Keratinocyte (primary cell): ENCODE results near the gene MBLAC1. TPM values are rescaled to one million over a fixed set of nuclear protein-coding genes. Genes with fewer than 3 reads are reported as not detected.

Experiments used
- DNase-seq: peaks from one replicate; pipeline ENCODE4 v3.0.0-alpha.2; 2011; ENCODE audit warnings: low read depth, missing footprints, low spot score
- FAIRE-seq: peaks from 2 replicates; lab custom pipeline; 2011; peaks lifted over from hg19 to GRCh38; lab: Jason Lieb, UNC
- H2AFZ ChIP-seq: 2 replicates; pipeline ENCODE4 v1.6.0; 2012; ENCODE audit warnings: low read length, control low read depth, inconsistent platforms; ENCODE audit not compliant: control insufficient read depth
- H3K27ac ChIP-seq: 2 replicates; pipeline ENCODE4 v1.5.1; 2011; ENCODE audit warnings: low read length; ENCODE audit not compliant: control insufficient read depth, insufficient read depth
- H3K27me3 ChIP-seq: 3 replicates; pipeline ENCODE4 v1.6.0; 2011; ENCODE audit warnings: low read length; ENCODE audit not compliant: control insufficient read depth, insufficient read depth; ENCODE audit errors: extremely low read depth
- H3K36me3 ChIP-seq, 2 experiments: 2 replicates in 1 of 2; 3 replicates in 1 of 2; pipeline ENCODE4 v1.5.1; 2011; ENCODE audit warnings: low read length in 2 of 2, mild to moderate bottlenecking in 1 of 2; ENCODE audit not compliant: control insufficient read depth in 2 of 2, insufficient read depth in 2 of 2; ENCODE audit errors: extremely low read depth in 1 of 2
- H3K4me1 ChIP-seq: 3 replicates; pipeline ENCODE4 v1.5.1; 2011; ENCODE audit warnings: low read length; ENCODE audit not compliant: control insufficient read depth, insufficient read depth; ENCODE audit errors: extremely low read depth
- H3K4me2 ChIP-seq: 3 replicates; pipeline ENCODE4 v1.6.0; 2011; ENCODE audit warnings: low read depth, low read length; ENCODE audit not compliant: control insufficient read depth, insufficient read depth; ENCODE audit errors: extremely low read depth
- H3K4me3 ChIP-seq, 3 experiments: fragments of 200-600 bp in 1 of 3; sonication (generic) in 1 of 3; 2 replicates in 2 of 3; 3 replicates in 1 of 3; pipeline ENCODE4 v1.5.1; 2011 to 2016; ENCODE audit warnings: low read length in 3 of 3, mild to moderate bottlenecking in 3 of 3, control low read depth in 2 of 3, inconsistent platforms in 1 of 3, low read depth in 1 of 3, mixed read lengths in 1 of 3, mixed run types in 1 of 3, moderate library complexity in 1 of 3; ENCODE audit not compliant: control insufficient read depth in 2 of 3, insufficient read depth in 2 of 3; ENCODE audit errors: extremely low read depth in 1 of 3
- H3K79me2 ChIP-seq: 2 replicates; pipeline ENCODE4 v1.6.0; 2012; ENCODE audit warnings: low read length; ENCODE audit not compliant: control insufficient read depth, insufficient read depth
- H3K9ac ChIP-seq: 3 replicates; pipeline ENCODE4 v1.6.0; 2011; ENCODE audit warnings: low read length; ENCODE audit not compliant: control insufficient read depth, insufficient read depth; ENCODE audit errors: extremely low read depth
- H3K9me1 ChIP-seq: 3 replicates; pipeline ENCODE4 v1.6.0; 2011; ENCODE audit warnings: low read length; ENCODE audit not compliant: control insufficient read depth, insufficient read depth; ENCODE audit errors: extremely low read depth
- H3K9me3 ChIP-seq: 2 replicates; pipeline ENCODE4 v1.5.1; 2012; ENCODE audit warnings: low read depth, low read length; ENCODE audit not compliant: control insufficient read depth
- H4K20me1 ChIP-seq: 3 replicates; pipeline ENCODE4 v1.6.0; 2011; ENCODE audit warnings: low read length; ENCODE audit not compliant: control insufficient read depth, insufficient read depth; ENCODE audit errors: extremely low read depth
- EZH2 ChIP-seq: IDR thresholded peaks from one replicate; pipeline ENCODE4 v1.6.1; 2012; ENCODE audit warnings: inconsistent platforms, mild to moderate bottlenecking, low read length, moderate library complexity
- dilution Hi-C: fragments of 300-500 bp; cut with MboI; formaldehyde crosslinking; loops from one replicate; pipeline ENCODE4 v1.7.0; 2020; ENCODE audit warnings: low sequenced_read_pairs; ENCODE audit not compliant: extremely low pct_ligation_motif_present
- polyA plus RNA-seq, 5 experiments: library from polyadenylated mRNA; depleted of rRNA in 3 of 5; stranded (reverse) in 3 of 5; stranded (forward) in 1 of 5; unstranded in 1 of 5; fragments of >200 nt; gene quantifications; 1 replicate in 1 of 5; 2 replicates in 3 of 5; 3 replicates in 1 of 5; pipeline versions ENCODE4 v1.2.1 to v1.2.3, GENCODE V29; 2011 to 2012; ENCODE audit warnings: missing spikeins in 2 of 5, low read depth in 1 of 5, low replicate concordance in 1 of 5
- TF ChIP-seq, protein P1 (sequence below), 3 experiments: IDR thresholded peaks in 1 of 3; conservative IDR thresholded peaks in 1 of 3; optimal IDR thresholded peaks in 1 of 3; 2 replicates in 2 of 3; 3 replicates in 1 of 3; pipeline versions ENCODE3 to v1.5.1; 2011; ENCODE audit warnings: low read length in 3 of 3, mild to moderate bottlenecking in 3 of 3, moderate library complexity in 2 of 3, control low read depth in 1 of 3, inconsistent platforms in 1 of 3; ENCODE audit not compliant: insufficient read depth in 2 of 3; ENCODE audit errors: extremely low read depth in 1 of 3

Gene MBLAC1
- polyA plus RNA-seq, 1 donor (not counting 4 experiments of a cell fraction or from before 2014, with no cell fraction given) = 0.21 TPM

GRCh38 chr7:100152937-100153666 is 26.3 kb downstream of the MBLAC1 start:
- TF ChIP-seq EZH2 = no peak
- TF ChIP-seq, protein P1, sequence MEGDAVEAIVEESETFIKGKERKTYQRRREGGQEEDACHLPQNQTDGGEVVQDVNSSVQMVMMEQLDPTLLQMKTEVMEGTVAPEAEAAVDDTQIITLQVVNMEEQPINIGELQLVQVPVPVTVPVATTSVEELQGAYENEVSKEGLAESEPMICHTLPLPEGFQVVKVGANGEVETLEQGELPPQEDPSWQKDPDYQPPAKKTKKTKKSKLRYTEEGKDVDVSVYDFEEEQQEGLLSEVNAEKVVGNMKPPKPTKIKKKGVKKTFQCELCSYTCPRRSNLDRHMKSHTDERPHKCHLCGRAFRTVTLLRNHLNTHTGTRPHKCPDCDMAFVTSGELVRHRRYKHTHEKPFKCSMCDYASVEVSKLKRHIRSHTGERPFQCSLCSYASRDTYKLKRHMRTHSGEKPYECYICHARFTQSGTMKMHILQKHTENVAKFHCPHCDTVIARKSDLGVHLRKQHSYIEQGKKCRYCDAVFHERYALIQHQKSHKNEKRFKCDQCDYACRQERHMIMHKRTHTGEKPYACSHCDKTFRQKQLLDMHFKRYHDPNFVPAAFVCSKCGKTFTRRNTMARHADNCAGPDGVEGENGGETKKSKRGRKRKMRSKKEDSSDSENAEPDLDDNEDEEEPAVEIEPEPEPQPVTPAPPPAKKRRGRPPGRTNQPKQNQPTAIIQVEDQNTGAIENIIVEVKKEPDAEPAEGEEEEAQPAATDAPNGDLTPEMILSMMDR (optimal IDR thresholded peaks at IDR 0.05 in 1 of 3, IDR thresholded peaks at IDR 0.05 in 1 of 3, conservative IDR thresholded peaks at IDR 0.05 in 1 of 3; ENCODE audit: extremely low read depth in 1 of 3, insufficient read depth in 2 of 3, low read length in 3 of 3) = no peak
- Histone ChIP-seq H2AFZ (no peak overlapping the region), H4K20me1 (peaks cover 7% of the 10 kb centered on the region), H3K9me1 (no peaks in the 10 kb centered on the region), H3K9ac (no peak overlapping the region), H3K9me3 (no peaks in the 10 kb centered on the region), H3K4me1 (peaks cover 30% of the 10 kb centered on the region), H3K79me2 (peaks cover 19% of the 10 kb centered on the region), H3K36me3 (peaks cover 16 to 28% of the 10 kb centered on the region in 2 experiments), H3K4me2 (no peak overlapping the region), H3K27ac (no peak overlapping the region), H3K27me3 (no peaks in the 10 kb centered on the region), H3K4me3 (no peak overlapping the region)
- no peak for DNase-seq
- no peak for FAIRE-seq
- dilution Hi-C loops = no loop called here

DNA sequence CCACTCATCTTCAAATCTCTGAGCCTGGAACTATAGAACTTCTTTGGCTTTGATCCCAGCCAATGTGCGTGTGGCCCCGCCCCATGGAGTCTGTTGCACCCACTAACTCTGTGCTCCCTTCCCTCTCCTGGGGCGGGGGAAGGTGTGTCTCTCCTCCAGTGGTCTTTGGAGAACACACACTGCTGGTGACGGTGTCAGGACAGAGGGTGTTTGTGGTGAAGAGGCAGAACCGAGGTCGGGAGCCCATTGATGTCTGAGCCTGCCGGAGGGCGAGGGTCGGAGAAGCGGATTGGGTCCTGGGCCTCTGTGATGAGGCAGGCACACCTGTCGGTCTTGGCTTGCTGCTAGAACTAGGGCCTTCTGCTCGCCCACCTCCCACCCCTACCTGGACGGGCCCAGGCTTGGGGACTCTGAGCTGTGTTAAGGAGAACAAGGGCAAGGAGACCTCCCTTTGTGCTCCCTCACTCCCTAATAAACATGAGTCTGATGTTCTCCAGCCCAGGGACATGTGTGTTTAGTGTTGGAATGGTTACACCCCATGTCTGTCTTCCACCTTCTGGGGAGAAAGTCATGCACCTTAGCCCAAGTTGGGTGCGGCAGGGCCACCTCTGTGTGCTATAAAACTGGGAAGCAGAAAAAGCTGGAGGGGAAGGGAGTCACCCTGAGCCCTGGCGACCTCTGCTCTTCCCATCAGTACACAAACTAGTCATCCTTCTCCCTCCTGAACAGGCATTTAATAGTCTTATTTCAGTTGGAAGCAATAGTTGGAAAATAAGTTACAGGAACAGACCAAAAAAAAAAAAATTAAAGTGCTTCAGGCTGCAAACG is 27.2 kb downstream of the MBLAC1 start:
- dilution Hi-C loops = no loop called here

More for the DNA sequence above, 27.2 kb downstream of the MBLAC1 start:
- H3K27ac ChIP-seq = no peak overlapping the region
- no peaks in the 10 kb centered on the region for H3K9me1 ChIP-seq
- FAIRE-seq (no peak), DNase-seq (no peak)
- H3K4me3 ChIP-seq = no peak overlapping the region
- H4K20me1 ChIP-seq = peaks cover 7% of the 10 kb centered on the region
- H3K4me1 ChIP-seq = peaks cover 29% of the 10 kb centered on the region
- no peaks in the 10 kb centered on the region for H3K9me3 ChIP-seq
- H3K9ac ChIP-seq = no peak overlapping the region
- H2AFZ ChIP-seq = no peak overlapping the region
- H3K36me3 ChIP-seq = peaks cover 16 to 28% of the 10 kb centered on the region in 2 experiments
- H3K27me3 ChIP-seq = no peaks in the 10 kb centered on the region
- H3K79me2 ChIP-seq = peaks cover 17% of the 10 kb centered on the region
- no peak for TF ChIP-seq EZH2
- TF ChIP-seq, protein P1 (optimal IDR thresholded peaks at IDR 0.05 in 1 of 3, IDR thresholded peaks at IDR 0.05 in 1 of 3, conservative IDR thresholded peaks at IDR 0.05 in 1 of 3; ENCODE audit: extremely low read depth in 1 of 3, insufficient read depth in 2 of 3, low read length in 3 of 3) = no peak
- no peak overlapping the region for H3K4me2 ChIP-seq
